Transverse colon (tissue), 4 donors: ENCODE measurements around the gene SIGLEC1.

Experiments
- CTCF ChIP-seq, 5 experiments: fragments of 200-600 bp in 3 of 5; fragments of 450-650 bp in 2 of 5; sonication (generic) in 3 of 5; IDR thresholded peaks; 1 replicate in 2 of 5; 2 replicates in 3 of 5; pipeline ENCODE4 v1.5.1; 2016 to 2017; ENCODE audit warnings: antibody characterized with exemption in 5 of 5, inconsistent platforms in 3 of 5, mild to moderate bottlenecking in 2 of 5, moderate library complexity in 1 of 5
- EP300 ChIP-seq: sonication (generic); formaldehyde crosslinking; IDR thresholded peaks from one replicate; pipeline ENCODE4 v1.6.1; 2017; ENCODE audit warnings: antibody characterized with exemption, low read depth
- POLR2AphosphoS5 ChIP-seq, 3 donors: sonication (generic); formaldehyde crosslinking; IDR thresholded peaks; one replicate each; pipeline ENCODE4 v1.6.1; 2016; ENCODE audit warnings: antibody characterized with exemption in 3 of 3

GRCh38 chr20:3691306-3691705 is 21.1 kb downstream of the SIGLEC1 start:
- TF ChIP-seq CTCF (IDR thresholded peaks at IDR 0.05) (no peak), EP300 (no peak), POLR2AphosphoS5 (IDR thresholded peaks at IDR 0.05) (no peak)
